Mesendoderm (in vitro differentiated cells): ENCODE data around the gene FILIP1.

ENCODE experiments used
- DNase-seq: peaks from one replicate; pipeline ENCODE4 v3.0.0; 2013
- H2AK5ac ChIP-seq: 2 replicates; pipeline ENCODE4 v1.6.1; 2013; ENCODE audit warnings: low read length, inconsistent platforms
- H2BK120ac ChIP-seq: 2 replicates; pipeline ENCODE4 v1.6.1; 2013; ENCODE audit warnings: low read depth, mild to moderate bottlenecking, low read length, moderate library complexity, mixed read lengths
- H2BK15ac ChIP-seq: replicated peaks from 2 replicates; pipeline ENCODE4 v1.6.1; 2013; ENCODE audit warnings: low read depth, mild to moderate bottlenecking, moderate library complexity
- H2BK5ac ChIP-seq: 2 replicates; pipeline ENCODE4 v1.6.1; 2013; ENCODE audit warnings: low read length, inconsistent platforms
- H3K18ac ChIP-seq: 2 replicates; pipeline ENCODE4 v1.6.1; 2013; ENCODE audit warnings: mild to moderate bottlenecking, low read length, mixed read lengths
- H3K23ac ChIP-seq: one replicate; pipeline ENCODE4 v1.6.1; 2013; ENCODE audit warnings: low read length
- H3K27ac ChIP-seq: 2 replicates; pipeline ENCODE4 v1.5.1; 2013; ENCODE audit warnings: low read depth, mild to moderate bottlenecking, inconsistent platforms, low read length, moderate library complexity
- H3K27me3 ChIP-seq: 2 replicates; pipeline ENCODE4 v1.6.1; 2013; ENCODE audit warnings: low read length, control low read depth, mild to moderate bottlenecking, inconsistent platforms; ENCODE audit not compliant: insufficient read depth, poor library complexity
- H3K36me3 ChIP-seq: 2 replicates; pipeline ENCODE4 v1.6.1; 2013; ENCODE audit warnings: low read length, inconsistent platforms; ENCODE audit not compliant: control insufficient read depth, insufficient read depth
- H3K4ac ChIP-seq: one replicate; pipeline ENCODE4 v1.6.1; 2013; ENCODE audit warnings: low read depth, mild to moderate bottlenecking, low read length, moderate library complexity
- H3K4me1 ChIP-seq: 2 replicates; pipeline ENCODE4 v1.6.1; 2013; ENCODE audit warnings: low read depth, low read length, inconsistent platforms; ENCODE audit not compliant: control insufficient read depth
- H3K4me2 ChIP-seq: 2 replicates; pipeline ENCODE4 v1.6.1; 2013; ENCODE audit warnings: low read length
- H3K4me3 ChIP-seq: 2 replicates; pipeline ENCODE4 v1.5.1; 2013; ENCODE audit warnings: mild to moderate bottlenecking, low read length
- H3K56ac ChIP-seq: one replicate; pipeline ENCODE4 v1.6.1; 2013; ENCODE audit warnings: low read length
- H3K79me1 ChIP-seq: 2 replicates; pipeline ENCODE4 v1.6.1; 2013; ENCODE audit warnings: low read length, inconsistent platforms
- H3K79me2 ChIP-seq: 2 replicates; pipeline ENCODE4 v1.6.1; 2013; ENCODE audit warnings: mild to moderate bottlenecking, low read length; ENCODE audit not compliant: control insufficient read depth, insufficient read depth
- H3K9ac ChIP-seq: 2 replicates; pipeline ENCODE4 v1.6.1; 2013; ENCODE audit warnings: low read length, inconsistent platforms
- H4K5ac ChIP-seq: one replicate; pipeline ENCODE4 v1.6.1; 2013; ENCODE audit warnings: low read length
- H4K8ac ChIP-seq: one replicate; pipeline ENCODE4 v1.6.1; 2013; ENCODE audit warnings: low read depth, mild to moderate bottlenecking, control low read depth, low read length, moderate library complexity
- WGBS: extraction: QIAGEN DNeasy Blood & Tissue Kit; methylation state at CpG from one replicate; pipeline ENCODE4 v1.1.7; 2013; ENCODE audit warnings: low lambda C conversion rate, missing lambda C conversion rate; ENCODE audit not compliant: insufficient coverage; ENCODE audit errors: extremely low coverage; 5-methylcytosine and 5-hydroxymethylcytosine counted together

FILIP1 gene

GRCh38 chr6:75379536-75379935 lies 114.1 kb downstream of the FILIP1 start:
- Histone ChIP-seq H4K5ac (no peak overlapping the region), H3K18ac (no peak overlapping the region), H3K9ac (no peak overlapping the region), H3K79me1 (no peaks in the 10 kb centered on the region), H3K4ac (no peak overlapping the region), H3K4me2 (no peak overlapping the region), H4K8ac (no peak overlapping the region), H3K36me3 (no peaks in the 10 kb centered on the region), H3K27ac (no peak overlapping the region), H3K23ac (no peak overlapping the region), H2BK15ac (no peak overlapping the region), H2AK5ac (no peak overlapping the region), H3K4me1 (no peaks in the 10 kb centered on the region), H2BK5ac (no peak overlapping the region), H3K4me3 (no peak overlapping the region), H3K27me3 (no peaks in the 10 kb centered on the region), H3K79me2 (no peaks in the 10 kb centered on the region), H2BK120ac (no peak overlapping the region), H3K56ac (no peak overlapping the region)
- no CpG with 5 or more reads among the region's 4 CpGs for WGBS
- no peak for DNase-seq

- Histone ChIP-seq H3K4me2 (no peak overlapping the region), H2BK15ac (no peak overlapping the region), H2BK5ac (no peak overlapping the region), H3K18ac (no peak overlapping the region), H3K27me3 (no peaks in the 10 kb centered on the region), H2BK120ac (no peak overlapping the region), H3K79me2 (no peaks in the 10 kb centered on the region), H2AK5ac (no peak overlapping the region), H3K23ac (no peak overlapping the region), H3K27ac (no peak overlapping the region), H3K9ac (no peak overlapping the region), H3K4me3 (no peak overlapping the region), H3K56ac (no peak overlapping the region), H3K79me1 (no peaks in the 10 kb centered on the region), H3K4ac (no peak overlapping the region), H3K4me1 (no peaks in the 10 kb centered on the region), H3K36me3 (no peaks in the 10 kb centered on the region), H4K8ac (no peak overlapping the region), H4K5ac (no peak overlapping the region)
- no CpG with 5 or more reads among the region's 2 CpGs for WGBS
- no peak for DNase-seq
Observed at GRCh38 chr6:75378101-75378500, 115.5 kb downstream of the FILIP1 start.

- H3K9ac ChIP-seq, result no peak overlapping the region
- no peaks in the 10 kb centered on the region for H3K27me3 ChIP-seq
- no peak overlapping the region for H4K8ac ChIP-seq
- no peaks in the 10 kb centered on the region for H3K4me1 ChIP-seq
- H3K4me3 ChIP-seq, result no peak overlapping the region
- no peaks in the 10 kb centered on the region for H3K79me2 ChIP-seq
- no peak overlapping the region for H3K4ac ChIP-seq
- no peak overlapping the region for H3K4me2 ChIP-seq
- H4K5ac ChIP-seq, result no peak overlapping the region
- H2BK120ac ChIP-seq, result no peak overlapping the region
- no peak overlapping the region for H2BK5ac ChIP-seq
- no CpG with 5 or more reads among the region's 3 CpGs for WGBS
- H3K18ac ChIP-seq, result no peak overlapping the region
- H2AK5ac ChIP-seq, result no peak overlapping the region
- no peak overlapping the region for H3K27ac ChIP-seq
- H3K36me3 ChIP-seq, result no peaks in the 10 kb centered on the region
- no peaks in the 10 kb centered on the region for H3K79me1 ChIP-seq
- no peak overlapping the region for H2BK15ac ChIP-seq
- no peak overlapping the region for H3K56ac ChIP-seq
- no peak for DNase-seq
- H3K23ac ChIP-seq, result no peak overlapping the region
Observed at GRCh38 chr6:75377386-75377785, 116.2 kb downstream of the FILIP1 start.

DNA sequence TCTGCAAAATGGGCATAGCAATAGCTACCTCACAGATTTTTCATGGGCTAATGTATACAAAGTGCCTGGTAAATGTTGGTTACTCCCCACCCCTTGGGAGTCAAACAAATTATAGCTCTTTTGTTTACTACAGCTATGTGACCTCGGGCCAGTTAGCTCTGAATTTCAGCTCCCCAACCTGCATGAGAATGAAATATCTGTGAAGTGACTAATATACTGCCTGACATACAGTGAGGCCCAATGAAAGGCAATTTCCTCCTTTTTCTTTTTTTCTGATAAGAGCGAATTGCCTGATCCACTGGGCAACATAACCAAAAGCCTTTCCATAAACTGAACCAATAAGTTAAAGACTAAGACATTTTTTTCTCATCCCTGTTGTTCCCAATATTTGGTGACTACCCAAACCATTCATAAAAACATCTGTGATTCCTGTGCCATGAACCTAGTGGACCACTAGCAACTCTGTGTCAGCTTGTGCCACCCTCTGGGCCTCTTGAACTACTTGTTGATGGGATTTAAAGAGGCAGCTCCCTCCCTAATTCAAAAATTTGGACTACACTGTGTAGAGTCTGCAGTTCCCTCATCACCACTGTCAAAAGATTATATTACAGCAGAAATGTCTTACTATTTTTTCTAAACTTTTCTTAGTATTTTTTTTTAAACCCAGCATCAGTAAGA lies 117.1 kb downstream of the FILIP1 start:
- Histone ChIP-seq H3K23ac (no peak overlapping the region), H4K5ac (no peak overlapping the region), H3K9ac (no peak overlapping the region), H3K56ac (no peak overlapping the region), H2AK5ac (no peak overlapping the region), H3K27me3 (no peaks in the 10 kb centered on the region), H2BK120ac (no peak overlapping the region), H2BK5ac (no peak overlapping the region), H3K4me3 (no peak overlapping the region), H4K8ac (peak overlapping the region; percentile 76), H3K27ac (no peak overlapping the region), H3K4me1 (no peaks in the 10 kb centered on the region), H3K79me1 (no peaks in the 10 kb centered on the region), H3K18ac (no peak overlapping the region), H3K4me2 (no peak overlapping the region), H3K4ac (no peak overlapping the region), H2BK15ac (no peak overlapping the region), H3K79me2 (no peaks in the 10 kb centered on the region), H3K36me3 (no peaks in the 10 kb centered on the region)
- no CpG with 5 or more reads among the region's 2 CpGs for WGBS
- peak; percentile 75 for DNase-seq

DNA sequence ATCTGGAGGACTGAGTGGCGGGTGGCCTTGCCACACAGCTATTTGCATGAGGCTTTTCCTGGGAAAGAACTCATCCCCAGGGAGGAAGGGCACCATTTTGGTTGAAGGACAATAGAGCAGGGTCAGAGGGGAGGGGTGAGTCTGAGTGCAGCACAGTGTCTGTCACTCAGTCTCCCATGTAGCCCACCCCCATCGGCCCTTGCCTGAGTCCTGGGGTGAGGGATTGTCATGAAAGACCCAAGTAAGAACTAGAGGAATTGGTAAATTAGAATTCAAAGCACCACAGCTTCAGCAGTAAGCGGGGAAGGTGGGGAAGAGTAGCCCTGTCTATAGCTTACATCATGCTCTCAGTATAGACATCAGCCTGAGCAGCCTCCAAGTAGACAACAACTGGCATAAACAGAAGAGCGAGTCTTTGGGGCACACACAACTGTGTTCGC lies 118.6 kb downstream of the FILIP1 start:
- H3K79me2 ChIP-seq, result no peaks in the 10 kb centered on the region
- no peaks in the 10 kb centered on the region for H3K4me1 ChIP-seq
- H3K23ac ChIP-seq, result no peak overlapping the region
- H3K27me3 ChIP-seq, result no peaks in the 10 kb centered on the region
- H3K4me3 ChIP-seq, result no peak overlapping the region
- H3K18ac ChIP-seq, result no peak overlapping the region
- no peak overlapping the region for H2BK15ac ChIP-seq
- no peak overlapping the region for H3K4ac ChIP-seq
- no peaks in the 10 kb centered on the region for H3K79me1 ChIP-seq
- H2BK5ac ChIP-seq, result no peak overlapping the region
- no peak overlapping the region for H2AK5ac ChIP-seq
- no peak overlapping the region for H3K4me2 ChIP-seq
- no peak overlapping the region for H4K5ac ChIP-seq
- H3K27ac ChIP-seq, result no peak overlapping the region
- H3K9ac ChIP-seq, result no peak overlapping the region
- H3K56ac ChIP-seq, result no peak overlapping the region
- H3K36me3 ChIP-seq, result no peaks in the 10 kb centered on the region
- no CpG with 5 or more reads among the region's 5 CpGs for WGBS
- H2BK120ac ChIP-seq, result no peak overlapping the region
- peak; percentile 32 for DNase-seq
- H4K8ac ChIP-seq, result no peak overlapping the region

DNA sequence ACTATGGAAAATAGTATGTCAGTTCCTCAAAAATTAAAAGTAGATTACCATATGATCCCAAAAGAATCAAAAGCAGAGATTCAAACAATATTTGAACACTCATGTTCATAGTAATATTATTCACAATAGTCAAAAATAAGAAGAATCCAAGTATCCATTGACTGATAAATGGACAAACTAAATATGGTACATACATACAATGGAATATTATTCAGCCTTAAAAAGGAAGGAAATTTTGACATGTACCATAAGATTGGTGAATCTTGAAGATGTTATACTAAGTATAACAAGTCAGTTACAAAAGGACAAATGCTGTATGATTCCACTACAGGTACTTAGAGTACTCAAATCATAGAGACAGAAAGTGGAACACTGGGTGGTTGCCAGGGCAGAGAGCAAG lies 120.7 kb downstream of the FILIP1 start:
- Histone ChIP-seq H2AK5ac (no peak overlapping the region), H3K9ac (no peak overlapping the region), H3K4ac (no peak overlapping the region), H4K5ac (no peak overlapping the region), H3K56ac (no peak overlapping the region), H3K79me1 (no peaks in the 10 kb centered on the region), H3K79me2 (no peaks in the 10 kb centered on the region), H3K4me1 (no peaks in the 10 kb centered on the region), H3K18ac (no peak overlapping the region), H2BK5ac (no peak overlapping the region), H3K4me3 (no peak overlapping the region), H3K27ac (no peak overlapping the region), H2BK120ac (no peak overlapping the region), H4K8ac (no peak overlapping the region), H3K27me3 (no peaks in the 10 kb centered on the region), H3K36me3 (no peaks in the 10 kb centered on the region), H3K4me2 (no peak overlapping the region), H3K23ac (no peak overlapping the region), H2BK15ac (no peak overlapping the region)
- DNase-seq, result no peak
